ENCODE data around the gene DOC2A.
"Not testable (repeated sequence)": the region's sequence is repeated elsewhere in the genome, so short reads cannot be mapped to it uniquely, and the experiment has no call there.

The DOC2A gene

DNA sequence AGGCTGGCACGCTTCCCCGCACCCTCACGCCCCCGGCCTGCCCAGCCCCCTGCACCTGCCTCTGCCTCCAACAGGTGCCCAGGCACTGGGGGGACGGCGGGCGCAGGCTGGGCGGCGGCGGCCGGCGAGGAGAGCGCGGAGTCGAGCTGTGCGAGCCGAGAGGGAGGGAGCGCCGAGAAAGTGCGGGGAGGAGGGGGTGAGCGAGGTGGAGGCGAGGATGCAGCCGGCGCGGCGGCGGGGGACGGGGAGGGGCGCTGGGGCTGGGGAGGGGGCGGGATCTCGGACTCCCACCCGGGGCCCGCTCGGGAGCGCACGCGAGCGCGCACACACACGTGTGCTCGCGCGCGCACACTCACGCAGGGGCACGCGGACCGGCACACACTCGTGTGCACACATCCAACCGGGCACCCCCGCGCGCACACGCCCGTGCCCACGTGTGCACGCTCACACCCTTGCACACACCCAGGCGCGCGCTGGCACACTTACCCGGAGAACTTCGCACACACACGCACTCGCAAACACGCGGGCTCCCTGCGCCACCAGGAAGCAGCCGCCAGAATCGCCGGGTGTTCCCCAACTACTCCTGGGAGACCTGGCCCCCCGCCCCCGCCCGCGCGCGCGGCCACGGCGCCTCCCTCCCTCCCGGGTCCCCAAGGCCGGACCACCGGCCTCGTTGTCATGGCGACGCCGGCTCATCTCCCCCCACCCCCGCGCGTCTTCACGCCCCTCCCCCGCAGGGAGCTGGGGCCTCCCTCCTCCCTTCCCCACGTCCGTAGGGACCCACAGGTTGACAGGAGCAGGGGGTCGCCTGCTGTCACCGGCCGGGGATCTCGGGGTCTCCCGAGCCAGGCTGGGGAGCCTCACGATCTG, at the start of gene DOC2A:
Gene DOC2A, minus strand, starts transcription at position 184 of the 870 bp plus-strand sequence. CDS start 805 bp downstream, outside the sequence.
- no peak for DNase-seq

- DNase-seq, result no peak
These were observed 49.5 kb upstream of the DOC2A start for GRCh38 chr16:30060346-30060745.

- DNase-seq, result peak; percentile 28
These were observed 44.2 kb upstream of the DOC2A start for GRCh38 chr16:30054959-30055553.

GRCh38 chr16:30054451-30054850, 43.6 kb upstream of the DOC2A start:
- no peak for DNase-seq

- no peak for DNase-seq
These were observed 42.7 kb upstream of the DOC2A start for GRCh38 chr16:30053376-30054015.

DNA sequence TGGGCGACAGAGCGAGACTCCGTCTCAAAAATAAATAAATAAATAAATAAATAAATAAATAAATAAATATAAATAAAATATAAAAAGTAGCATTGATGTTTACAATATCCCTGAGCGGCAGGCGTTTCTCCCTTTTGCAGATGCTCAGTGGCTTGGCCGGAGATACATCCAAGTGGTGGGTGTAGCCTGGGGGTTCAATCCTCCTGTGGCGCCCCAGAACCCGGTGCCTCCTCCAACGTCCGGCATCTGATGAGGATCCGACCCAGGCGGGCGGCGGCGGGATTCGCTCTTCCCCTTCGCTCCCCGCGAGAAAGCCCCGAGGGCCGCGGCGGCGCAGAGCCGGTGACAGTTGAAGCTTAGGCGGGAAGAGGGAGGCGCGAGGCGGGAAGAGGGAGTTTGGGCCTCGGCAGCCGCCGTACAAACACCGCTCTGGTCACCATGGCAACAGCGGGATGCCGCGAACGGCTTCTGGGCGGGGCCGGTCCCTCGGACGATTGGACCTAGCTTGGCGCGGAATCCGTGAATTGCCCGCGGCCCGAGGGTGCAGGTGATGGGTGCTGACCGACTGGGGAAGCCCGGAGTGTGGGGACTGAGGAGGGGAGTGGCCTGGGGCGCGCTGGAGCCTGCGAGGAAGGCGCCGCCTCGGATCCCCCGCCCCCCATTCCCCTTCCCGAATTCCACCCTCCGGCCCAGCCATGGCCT, 42.0 kb upstream of the DOC2A start:
- peak; percentile 86 for DNase-seq

GRCh38 chr16:30051518-30051917, 40.7 kb upstream of the DOC2A start:
- DNase-seq, result no peak

GRCh38 chr16:30049871-30050270, 39.0 kb upstream of the DOC2A start:
- no peak for DNase-seq

GRCh38 chr16:30046588-30046987, 35.8 kb upstream of the DOC2A start:
- DNase-seq, result no peak

DNA sequence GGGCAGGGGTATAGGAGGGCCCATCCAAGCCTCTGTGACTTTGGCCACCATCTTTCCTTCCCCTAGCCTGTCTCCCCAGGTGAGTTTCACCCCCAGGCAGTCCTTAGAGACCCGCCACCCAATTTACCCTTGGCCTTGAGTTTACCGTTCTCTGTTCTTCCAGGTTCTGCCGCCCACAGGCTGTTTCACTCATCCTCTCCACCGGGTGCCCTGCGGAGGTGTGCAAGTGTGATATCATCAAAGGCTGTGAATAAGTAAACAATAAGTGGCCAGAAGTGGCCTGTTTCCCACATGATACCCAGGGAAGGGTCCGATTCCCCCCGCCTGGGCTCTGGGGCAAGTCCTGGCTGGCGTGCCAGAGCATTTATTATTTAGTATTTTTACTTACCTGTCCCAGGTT, 35.4 kb upstream of the DOC2A start:
- no peak for DNase-seq

- no peak for DNase-seq
These were observed 31.0 kb upstream of the DOC2A start for GRCh38 chr16:30041841-30042240.

- not testable (repeated sequence) for DNase-seq
These were observed 29.9 kb upstream of the DOC2A start for GRCh38 chr16:30040690-30041089.

- no peak for DNase-seq
These were observed 29.4 kb upstream of the DOC2A start for GRCh38 chr16:30040221-30040620.

DNA sequence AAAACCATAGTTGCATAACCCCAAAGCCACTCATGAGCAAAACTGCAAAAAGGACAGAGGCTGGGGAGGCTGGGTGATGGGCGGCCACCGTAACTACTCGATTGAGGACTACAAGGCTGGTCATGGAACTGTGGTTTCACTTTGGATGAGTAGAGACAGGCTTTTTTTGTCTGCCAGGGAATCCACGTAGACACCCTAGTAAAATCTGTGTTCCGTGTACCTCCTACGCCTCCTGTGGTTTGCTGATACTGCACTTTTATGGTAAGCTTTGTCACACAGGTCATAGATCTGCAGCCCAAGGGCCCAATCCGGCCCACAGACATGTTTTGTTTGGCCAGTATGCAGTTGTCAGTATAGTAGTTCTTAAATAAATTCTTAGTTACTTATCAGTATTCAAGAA, 22.4 kb upstream of the DOC2A start:
- no peak for DNase-seq

DNA sequence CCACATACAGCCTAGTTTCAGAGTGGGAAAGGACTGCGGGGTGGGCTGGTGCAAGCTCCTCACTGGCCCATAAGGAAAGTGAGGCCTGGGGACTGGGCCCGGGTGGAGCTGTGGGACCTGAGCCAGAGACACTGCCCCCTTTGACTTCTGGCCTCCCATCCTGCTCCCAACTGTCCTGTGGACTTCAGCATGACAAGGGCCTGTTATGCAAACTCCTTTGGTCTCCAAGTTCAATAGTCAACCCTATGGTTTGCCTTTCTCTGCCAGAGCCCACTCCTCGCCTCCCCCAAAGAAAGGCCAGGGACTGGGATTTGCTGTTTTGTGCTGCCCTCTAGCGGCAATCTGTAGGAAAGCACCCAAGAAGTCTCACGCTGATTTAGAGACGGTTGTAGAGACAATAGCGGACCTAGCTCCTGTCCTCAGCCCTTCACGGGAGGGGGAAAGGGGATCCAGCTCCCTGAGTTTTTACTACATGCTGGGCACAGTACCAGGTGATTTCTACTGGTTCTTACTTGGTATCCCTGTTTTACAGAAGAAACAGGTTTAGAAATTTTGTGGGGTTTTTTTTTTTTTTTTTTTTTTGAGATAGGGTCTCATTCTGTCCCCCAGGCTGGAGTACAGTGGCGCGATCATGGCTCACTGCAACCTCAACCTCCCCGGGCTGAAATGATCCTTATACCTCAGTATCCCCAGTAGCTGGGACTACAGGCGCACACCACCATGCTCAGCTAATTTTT, 21.4 kb upstream of the DOC2A start:
- peak; percentile 48 for DNase-seq

DNA sequence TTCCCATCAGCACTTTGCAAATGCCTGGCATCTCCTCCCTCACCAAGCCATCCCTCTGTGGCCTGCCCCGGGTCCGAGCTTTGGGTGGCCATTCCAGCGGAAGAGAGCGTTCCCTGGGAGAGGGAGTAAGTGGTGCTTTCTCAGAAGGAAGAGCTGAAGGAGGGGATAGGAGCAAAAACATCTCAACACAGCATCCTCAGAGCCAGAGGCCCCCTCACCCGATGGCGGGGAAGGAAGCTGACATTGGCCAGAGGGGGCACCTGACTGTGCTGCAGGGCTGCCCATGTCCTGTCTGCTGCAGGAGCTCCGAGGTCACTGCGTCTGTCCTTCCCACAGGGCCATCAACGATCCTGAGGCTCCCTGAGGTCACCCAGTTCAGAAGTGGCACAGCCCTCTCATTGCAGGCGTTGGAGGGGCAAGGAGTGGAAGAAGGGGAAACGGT, 20.7 kb upstream of the DOC2A start:
- no peak for DNase-seq

DNA sequence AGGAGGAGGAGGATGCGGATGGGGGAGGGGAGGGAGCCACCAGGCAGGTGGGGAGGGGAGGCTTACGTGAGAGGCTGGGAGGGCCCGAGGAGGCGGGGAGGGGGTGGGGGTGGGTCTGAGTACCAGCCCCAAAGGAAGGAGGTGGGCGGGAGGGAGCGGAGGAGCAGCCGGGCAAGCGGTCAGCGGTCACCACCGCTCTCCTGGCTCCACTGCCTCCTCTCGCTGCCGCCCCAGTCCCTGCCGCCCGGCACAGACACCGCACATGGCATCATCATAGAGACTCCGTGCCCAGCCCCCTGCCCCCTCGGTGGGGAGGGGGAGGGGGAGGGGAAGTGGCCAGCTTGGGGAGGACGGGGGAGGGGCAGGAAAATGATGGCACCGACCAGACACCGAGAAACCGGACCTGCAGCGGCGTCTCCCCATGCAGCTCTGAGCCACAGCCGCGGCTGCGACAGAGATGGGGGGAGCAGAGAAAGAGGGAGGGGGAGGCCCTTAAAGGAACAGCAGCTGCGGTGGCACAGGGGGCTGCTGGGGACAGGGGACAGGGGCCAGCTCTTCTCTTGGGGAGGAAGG, 20.1 kb upstream of the DOC2A start, which contains the start of gene TLCD3B:
Gene TLCD3B, minus strand, starts transcription at position 431 of the 573 bp plus-strand sequence. CDS start 744 bp downstream, outside the sequence.
- no peak for DNase-seq

DNA sequence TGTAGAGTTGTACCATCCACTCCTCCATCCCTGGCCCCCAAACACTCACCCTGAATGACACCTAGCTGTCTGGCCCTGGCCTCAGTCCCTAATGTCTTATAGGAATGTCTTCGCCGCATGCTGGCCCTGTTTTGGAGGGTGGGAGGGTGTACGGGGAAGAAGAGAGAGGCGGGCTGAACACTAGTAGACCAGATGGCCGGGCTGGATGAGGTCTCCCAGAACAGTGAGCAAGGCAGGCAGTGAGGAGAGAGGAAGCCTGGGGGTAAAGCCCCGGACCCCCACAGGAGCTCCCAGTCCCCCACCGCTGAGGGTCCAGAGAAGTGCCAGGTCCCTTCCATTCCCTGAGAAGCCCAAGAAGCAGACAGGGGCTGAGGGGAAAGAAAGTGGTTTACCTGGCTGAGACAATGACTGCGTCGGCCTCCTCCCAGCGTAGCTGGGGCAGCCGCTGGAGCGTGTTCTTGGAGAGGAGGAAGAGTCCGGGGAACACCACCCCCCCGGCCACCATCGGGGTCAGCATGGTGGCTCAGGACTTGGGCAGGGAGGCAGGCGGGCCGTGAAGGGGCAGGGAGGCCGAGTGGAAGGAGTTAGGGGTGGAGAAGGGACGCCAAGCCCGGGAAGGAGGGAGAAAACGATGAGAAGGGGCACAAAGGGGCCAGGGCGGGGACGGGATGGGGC, 19.3 kb upstream of the DOC2A start:
- no peak for DNase-seq

- no peak for DNase-seq
These were observed 17.7 kb upstream of the DOC2A start for GRCh38 chr16:30028438-30029076.

DNA sequence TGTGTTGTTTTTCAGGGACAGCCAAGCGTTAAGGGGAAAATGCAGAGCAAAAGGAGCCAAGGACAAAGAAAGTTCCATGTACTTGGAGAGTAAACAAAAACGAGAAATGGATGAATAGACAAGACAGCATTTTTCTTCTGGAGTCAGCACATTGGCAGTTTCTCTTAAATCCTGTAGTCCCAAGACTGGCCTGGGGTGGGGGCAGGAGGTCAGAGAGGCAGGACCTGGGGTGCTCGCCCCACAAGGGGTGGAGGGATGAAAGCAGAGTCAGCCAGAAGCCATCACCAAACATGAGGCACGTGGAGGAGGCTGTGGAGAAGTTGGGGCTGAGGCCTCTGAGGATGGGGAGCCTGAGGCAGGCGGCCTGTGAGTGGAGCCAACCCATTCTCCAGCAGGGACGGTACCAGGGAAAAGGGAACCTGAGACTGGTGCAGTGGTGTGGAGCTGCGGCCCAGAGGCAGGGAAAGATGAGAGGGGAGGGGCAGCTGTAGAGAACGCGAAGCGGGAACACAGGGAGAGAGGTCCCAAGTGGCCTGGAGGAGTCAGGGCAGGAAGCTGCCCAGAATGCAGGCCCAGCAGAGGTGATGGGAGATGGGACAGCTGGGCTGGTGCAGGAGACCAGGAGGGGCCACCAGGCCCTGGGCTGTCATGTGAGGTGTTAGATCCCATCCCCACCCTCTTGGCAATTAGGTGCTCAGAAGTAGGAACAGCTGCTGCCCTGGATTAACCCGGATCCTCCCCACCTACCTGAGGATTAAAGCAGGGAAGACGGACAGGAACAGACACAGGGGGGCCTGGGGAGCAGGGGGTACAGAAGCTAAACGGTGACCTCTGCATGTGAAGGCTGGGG, 17.0 kb upstream of the DOC2A start:
- DNase-seq, result no peak

Data from GDM1 (cell line).